Stimulated activated CD8-positive, alpha-beta memory T cell treated with anti-CD3 and anti-CD28 coated beads, Interleukin-15, amount 100 ng/mL, for 4 hours (primary cell): ENCODE data around the gene TBX5.

Source experiments
- DNase-seq, 2 donors: peaks; one replicate each; pipeline ENCODE4 v3.0.0-alpha.2; 2020; ENCODE audit warnings: low read depth in 2 of 2

TBX5 gene

GRCh38 chr12:114405519-114406271, at the start of gene TBX5:
Gene TBX5, minus strand, starts transcription at chr12:114406144. Its CDS starts 2,246 bp downstream, at chr12:114403898.
- DNase-seq, result no peak

- DNase-seq, result no peak
Measured at GRCh38 chr12:114451657-114452056, 45.7 kb upstream of the TBX5 start.

- no peak for DNase-seq
Measured at GRCh38 chr12:114450515-114451300, 44.8 kb upstream of the TBX5 start.

- no peak for DNase-seq
Measured at GRCh38 chr12:114450019-114450418, 44.1 kb upstream of the TBX5 start.

- no peak for DNase-seq
Measured at GRCh38 chr12:114448618-114448933, 42.6 kb upstream of the TBX5 start.

GRCh38 chr12:114447799-114448617, 42.1 kb upstream of the TBX5 start:
- DNase-seq, result no peak

GRCh38 chr12:114447274-114447716, 41.4 kb upstream of the TBX5 start:
- no peak for DNase-seq

GRCh38 chr12:114445401-114446323, 39.7 kb upstream of the TBX5 start:
- no peak for DNase-seq

- no peak for DNase-seq
Measured at GRCh38 chr12:114444422-114445279, 38.7 kb upstream of the TBX5 start.

GRCh38 chr12:114443607-114444421, 37.9 kb upstream of the TBX5 start:
- DNase-seq, result no peak

- DNase-seq, result no peak
Measured at GRCh38 chr12:114442578-114442977, 36.6 kb upstream of the TBX5 start.

- DNase-seq, result no peak
Measured at GRCh38 chr12:114441545-114441944, 35.6 kb upstream of the TBX5 start.

GRCh38 chr12:114441039-114441383, 35.1 kb upstream of the TBX5 start:
- no peak for DNase-seq

- DNase-seq, result no peak
Measured at GRCh38 chr12:114440270-114441038, 34.5 kb upstream of the TBX5 start.

- no peak for DNase-seq
Measured at GRCh38 chr12:114439817-114440216, 33.9 kb upstream of the TBX5 start.

- no peak for DNase-seq
Measured at GRCh38 chr12:114439261-114439683, 33.3 kb upstream of the TBX5 start.

GRCh38 chr12:114438635-114439256, 32.8 kb upstream of the TBX5 start:
- DNase-seq, result no peak

- no peak for DNase-seq
Measured at GRCh38 chr12:114434341-114434740, 28.4 kb upstream of the TBX5 start.
